Measurements from ENCODE around the gene GOLGA1. TPM values are rescaled to one million over a fixed set of nuclear protein-coding genes. Genes with fewer than 3 reads are reported as not detected.

Gene GOLGA1
- total and polyA plus RNA-seq, 10 of the 15 experiments (the other 5 are each of a cell fraction or from before 2014, with no cell fraction given) = 2.9 to 14.1 (median 8.1) TPM

DNA sequence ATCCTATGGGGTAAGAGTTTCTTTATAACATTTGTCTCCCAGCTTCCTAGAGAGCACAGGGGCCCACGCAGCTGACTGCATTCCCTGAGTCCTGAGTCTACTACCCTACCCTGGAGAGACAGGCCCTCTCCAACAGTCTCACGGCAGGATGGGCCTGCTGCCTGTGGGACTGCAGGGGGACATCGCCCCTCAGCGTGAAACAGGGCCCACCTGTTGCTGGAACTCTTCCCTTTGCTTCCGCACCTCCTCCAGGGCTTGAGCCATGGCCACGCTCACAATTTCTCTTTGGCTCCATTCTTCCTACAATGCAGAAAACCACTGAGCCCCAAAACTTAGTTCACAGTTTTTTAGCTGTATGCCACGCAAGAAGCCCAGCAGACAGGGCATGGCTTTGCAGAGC lies 50.7 kb downstream of the GOLGA1 start:
- no peak for FAIRE-seq
- SMC1A ChIA-PET (ENCODE audit: uncharacterized antibody, unreplicated experiment) = no interaction called here
- CTCF ChIA-PET = interaction anchor here (0.9 to 6.3 kb wide), 2 partner anchors 36 to 118 kb away, joined by 3 to 45 read pairs; partner anchors contain the start of gene WDR38

DNA sequence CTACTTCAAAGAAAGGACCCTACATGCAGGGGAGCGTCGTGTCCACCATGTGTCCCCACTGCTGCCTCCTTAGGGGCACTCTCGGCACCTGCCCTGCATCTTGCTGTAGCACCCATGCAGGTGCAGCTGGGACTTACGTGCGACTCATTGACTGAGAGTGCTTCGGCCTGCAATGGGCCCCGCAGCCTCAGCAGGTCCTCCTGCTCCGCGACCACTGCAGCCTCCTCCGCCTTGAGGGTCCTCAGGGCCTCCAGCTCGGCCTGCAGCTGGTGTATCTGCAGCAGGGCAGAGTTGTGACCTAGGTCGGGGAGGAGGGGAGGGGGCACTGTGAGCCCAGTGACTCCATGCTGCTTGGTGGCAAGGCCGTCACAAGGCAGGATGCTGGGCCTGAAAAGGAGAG lies 51.9 kb downstream of the GOLGA1 start:
- Histone ChIP-seq H3K4me1 (ENCODE audit: control insufficient read depth, insufficient read depth, low read length) (no peaks in the 10 kb centered on the region), H3K9me3 (replicated peaks; ENCODE audit: control insufficient read depth, insufficient read depth, low read length) (no peaks in the 10 kb centered on the region), H3K9ac (ENCODE audit: control insufficient read depth, insufficient read depth, low read length) (no peak overlapping the region), H3K4me3 (no peak overlapping the region), H3K36me3 (ENCODE audit: control insufficient read depth in 2 of 2, insufficient read depth in 2 of 2, low read length in 1 of 2) (peaks cover 23 to 31% of the 10 kb centered on the region in 2 experiments), H2AFZ (ENCODE audit: control insufficient read depth, low read depth, low read length) (no peak overlapping the region), H3K27me3 (replicated peaks in 1 of 2; ENCODE audit: control insufficient read depth in 2 of 2, insufficient read depth in 2 of 2, low read length in 1 of 2) (no peaks in the 10 kb centered on the region), H3K4me2 (ENCODE audit: control insufficient read depth, insufficient read depth) (no peak overlapping the region), H4K20me1 (ENCODE audit: control insufficient read depth, insufficient read depth) (no peaks in the 10 kb centered on the region), H3K27ac (ENCODE audit: control insufficient read depth, insufficient read depth) (no peak overlapping the region), H3K79me2 (ENCODE audit: control insufficient read depth, insufficient read depth, low read length) (no peaks in the 10 kb centered on the region)
- CTCF ChIA-PET = interaction anchor here (0.9 to 6.3 kb wide), 2 partner anchors 35 to 116 kb away, joined by 3 to 45 read pairs; partner anchors contain the start of gene WDR38
- POLR2A ChIA-PET = no interaction called here
- in situ Hi-C loops (cut with MboI) (no loop called here), intact Hi-C loops (cut with micrococcal nuclease; ENCODE audit: unreplicated experiment) (no loop called here)
- no TSS peak for BruUV-seq (replicated peaks)
- RAD21 ChIA-PET (ENCODE audit: unreplicated experiment) = no interaction called here
- DNase-seq (ENCODE audit: low read depth, low spot score) = no peak
- SMC1A ChIA-PET (ENCODE audit: uncharacterized antibody, unreplicated experiment) = no interaction called here
- 95% methylated on average over 13 of the region's 13 CpGs for WGBS (ENCODE audit: insufficient coverage, insufficient replicate concordance, low lambda C conversion rate, missing lambda C conversion rate)
- TF ChIP-seq MTA2 (IDR thresholded peaks at IDR 0.05; ENCODE audit: low read depth) (no peak), TCF12 (IDR thresholded peaks at IDR 0.05; ENCODE audit: low read depth, low read length) (no peak), MYB (IDR thresholded peaks at IDR 0.05; ENCODE audit: borderline replicate concordance, low read depth, low read length) (no peak), NFXL1 (IDR thresholded peaks at IDR 0.05; ENCODE audit: borderline replicate concordance) (no peak), BACH1 (IDR thresholded peaks at IDR 0.05; ENCODE audit: borderline replicate concordance) (no peak)
- TF ChIP-seq, protein P1, sequence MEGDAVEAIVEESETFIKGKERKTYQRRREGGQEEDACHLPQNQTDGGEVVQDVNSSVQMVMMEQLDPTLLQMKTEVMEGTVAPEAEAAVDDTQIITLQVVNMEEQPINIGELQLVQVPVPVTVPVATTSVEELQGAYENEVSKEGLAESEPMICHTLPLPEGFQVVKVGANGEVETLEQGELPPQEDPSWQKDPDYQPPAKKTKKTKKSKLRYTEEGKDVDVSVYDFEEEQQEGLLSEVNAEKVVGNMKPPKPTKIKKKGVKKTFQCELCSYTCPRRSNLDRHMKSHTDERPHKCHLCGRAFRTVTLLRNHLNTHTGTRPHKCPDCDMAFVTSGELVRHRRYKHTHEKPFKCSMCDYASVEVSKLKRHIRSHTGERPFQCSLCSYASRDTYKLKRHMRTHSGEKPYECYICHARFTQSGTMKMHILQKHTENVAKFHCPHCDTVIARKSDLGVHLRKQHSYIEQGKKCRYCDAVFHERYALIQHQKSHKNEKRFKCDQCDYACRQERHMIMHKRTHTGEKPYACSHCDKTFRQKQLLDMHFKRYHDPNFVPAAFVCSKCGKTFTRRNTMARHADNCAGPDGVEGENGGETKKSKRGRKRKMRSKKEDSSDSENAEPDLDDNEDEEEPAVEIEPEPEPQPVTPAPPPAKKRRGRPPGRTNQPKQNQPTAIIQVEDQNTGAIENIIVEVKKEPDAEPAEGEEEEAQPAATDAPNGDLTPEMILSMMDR (IDR thresholded peaks at IDR 0.05 in 2 of 3, conservative IDR thresholded peaks at IDR 0.05 in 1 of 3; ENCODE audit: control insufficient read depth in 2 of 3, extremely low read depth in 1 of 3, insufficient read depth in 1 of 3, low read depth in 3 of 3, low read length in 3 of 3) = no peak
- ATAC-seq = no peak
- FAIRE-seq = no peak

More for the DNA sequence above, 50.7 kb downstream of the GOLGA1 start:
- no peaks in the 10 kb centered on the region for H3K27me3 ChIP-seq (replicated peaks in 1 of 2; ENCODE audit: control insufficient read depth in 2 of 2, insufficient read depth in 2 of 2, low read length in 1 of 2)
- DNase-seq (ENCODE audit: low read depth, low spot score) (no peak), ATAC-seq (no peak)
- intact Hi-C loops (cut with micrococcal nuclease; ENCODE audit: unreplicated experiment) = no loop called here
- H3K4me1 ChIP-seq (ENCODE audit: control insufficient read depth, insufficient read depth, low read length) = no peaks in the 10 kb centered on the region
- no peaks in the 10 kb centered on the region for H3K9me3 ChIP-seq (replicated peaks; ENCODE audit: control insufficient read depth, insufficient read depth, low read length)
- no peaks in the 10 kb centered on the region for H3K79me2 ChIP-seq (ENCODE audit: control insufficient read depth, insufficient read depth, low read length)
- peaks cover 23 to 35% of the 10 kb centered on the region in 2 experiments for H3K36me3 ChIP-seq (ENCODE audit: control insufficient read depth in 2 of 2, insufficient read depth in 2 of 2, low read length in 1 of 2)
- no peak overlapping the region for H3K4me3 ChIP-seq
- H4K20me1 ChIP-seq (ENCODE audit: control insufficient read depth, insufficient read depth) = no peaks in the 10 kb centered on the region
- in situ Hi-C loops (cut with MboI) = no loop called here
- no peak overlapping the region for H3K27ac ChIP-seq (ENCODE audit: control insufficient read depth, insufficient read depth)
- H3K9ac ChIP-seq (ENCODE audit: control insufficient read depth, insufficient read depth, low read length) = no peak overlapping the region
- RAD21 ChIA-PET (ENCODE audit: unreplicated experiment) = no interaction called here
- POLR2A ChIA-PET = no interaction called here
- no TSS peak for BruUV-seq (replicated peaks)
- H2AFZ ChIP-seq (ENCODE audit: control insufficient read depth, low read depth, low read length) = no peak overlapping the region
- WGBS (ENCODE audit: insufficient coverage, insufficient replicate concordance, low lambda C conversion rate, missing lambda C conversion rate) = 96% methylated on average over 7 of the region's 7 CpGs
- TF ChIP-seq BMI1 (IDR thresholded peaks at IDR 0.05; ENCODE audit: borderline replicate concordance) = no peak
- TF ChIP-seq, protein P2, sequence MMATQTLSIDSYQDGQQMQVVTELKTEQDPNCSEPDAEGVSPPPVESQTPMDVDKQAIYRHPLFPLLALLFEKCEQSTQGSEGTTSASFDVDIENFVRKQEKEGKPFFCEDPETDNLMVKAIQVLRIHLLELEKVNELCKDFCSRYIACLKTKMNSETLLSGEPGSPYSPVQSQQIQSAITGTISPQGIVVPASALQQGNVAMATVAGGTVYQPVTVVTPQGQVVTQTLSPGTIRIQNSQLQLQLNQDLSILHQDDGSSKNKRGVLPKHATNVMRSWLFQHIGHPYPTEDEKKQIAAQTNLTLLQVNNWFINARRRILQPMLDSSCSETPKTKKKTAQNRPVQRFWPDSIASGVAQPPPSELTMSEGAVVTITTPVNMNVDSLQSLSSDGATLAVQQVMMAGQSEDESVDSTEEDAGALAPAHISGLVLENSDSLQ (IDR thresholded peaks at IDR 0.05) = no peak
- no peak for TF ChIP-seq EED (IDR thresholded peaks at IDR 0.05; ENCODE audit: low read depth)
- no peak for TF ChIP-seq ZNF622 (IDR thresholded peaks at IDR 0.05)
- no peak for TF ChIP-seq NBN (IDR thresholded peaks at IDR 0.05)
- no peak for TF ChIP-seq ZNF217 (IDR thresholded peaks at IDR 0.05)
- no peak overlapping the region for H3K4me2 ChIP-seq (ENCODE audit: control insufficient read depth, insufficient read depth)
